COLO668 (cell line): ENCODE results near the gene MPRIP.
A peak's percentile ranks its signal among the peaks of the same experiment; 100 is the strongest.

ENCODE experiments used
- DNase-seq: peaks from one replicate; lab custom pipeline; 2025; ENCODE audit not compliant: unreplicated experiment; lab: John Stamatoyannopoulos, UW

The MPRIP gene

DNA sequence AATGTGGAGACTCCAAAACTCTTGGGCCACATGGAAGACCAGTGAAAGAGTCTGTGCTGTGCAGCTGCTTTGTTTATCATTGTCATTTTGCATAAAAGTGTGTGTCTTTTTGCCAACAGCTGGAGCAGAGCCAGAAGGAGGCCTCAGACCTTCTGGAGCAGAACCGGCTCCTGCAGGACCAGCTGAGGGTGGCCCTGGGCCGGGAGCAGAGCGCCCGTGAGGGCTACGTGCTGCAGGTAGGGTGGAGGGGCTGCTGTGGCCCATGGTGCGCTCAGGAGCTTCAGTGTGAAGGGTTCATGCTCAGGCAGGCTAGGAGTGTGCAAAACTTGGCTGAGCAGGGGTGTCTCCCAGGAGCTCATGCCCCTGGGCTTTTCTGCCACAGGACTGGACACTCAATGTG lies 118.9 kb downstream of the MPRIP start:
- DNase-seq: no peak

DNA sequence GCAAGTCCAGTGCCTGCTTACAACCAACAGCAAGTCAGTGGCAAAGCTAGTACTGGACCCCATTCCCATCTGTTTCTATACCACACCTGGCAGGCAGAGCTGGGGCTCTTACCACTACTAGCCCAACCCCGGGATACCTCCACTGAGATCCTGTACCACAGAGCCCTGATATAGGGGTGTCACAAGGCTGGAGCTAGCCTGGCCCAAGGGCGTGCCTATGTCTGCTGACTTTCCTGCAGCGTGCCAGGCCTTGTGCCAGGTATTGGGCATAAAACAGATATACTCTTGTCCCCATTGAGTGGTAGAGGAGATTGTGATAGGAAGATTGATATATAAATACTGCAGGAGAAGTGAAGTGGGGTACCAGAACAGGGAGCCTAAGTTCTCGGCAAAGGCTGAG lies 119.5 kb downstream of the MPRIP start:
- no peak for DNase-seq

GRCh38 chr17:17164156-17164555 lies 121.9 kb downstream of the MPRIP start:
- no peak for DNase-seq

GRCh38 chr17:17164676-17165075 lies 122.4 kb downstream of the MPRIP start:
- no peak for DNase-seq

DNA sequence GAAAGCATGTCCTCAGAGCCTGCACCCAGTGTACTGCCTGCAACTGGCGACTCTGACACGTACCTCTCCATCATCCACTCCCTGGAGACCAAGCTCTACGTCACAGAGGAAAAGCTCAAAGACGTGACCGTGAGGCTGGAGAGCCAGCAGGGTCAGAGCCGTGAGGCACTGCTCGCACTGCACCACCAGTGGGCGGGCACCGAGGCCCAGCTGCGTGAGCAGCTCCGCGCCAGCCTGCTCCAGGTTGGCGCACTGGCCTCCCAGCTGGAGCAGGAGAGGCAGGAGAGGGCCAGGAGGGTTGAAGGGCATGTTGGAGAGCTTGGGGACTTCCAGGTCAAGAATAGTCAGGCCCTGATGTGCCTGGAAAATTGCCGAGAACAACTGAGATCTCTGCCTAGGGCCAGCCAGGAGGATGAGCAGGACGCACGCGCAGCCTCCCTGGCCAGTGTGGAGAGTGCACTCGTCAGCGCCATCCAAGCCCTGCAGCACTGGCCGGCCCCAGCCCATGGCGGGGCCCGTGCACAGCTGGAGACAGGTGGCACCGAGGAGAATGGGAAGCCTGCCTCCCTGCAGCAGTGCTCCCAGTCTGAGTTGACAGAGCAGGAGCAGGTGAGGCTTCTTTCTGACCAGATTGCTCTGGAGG lies 123.5 kb downstream of the MPRIP start:
- no peak for DNase-seq

DNA sequence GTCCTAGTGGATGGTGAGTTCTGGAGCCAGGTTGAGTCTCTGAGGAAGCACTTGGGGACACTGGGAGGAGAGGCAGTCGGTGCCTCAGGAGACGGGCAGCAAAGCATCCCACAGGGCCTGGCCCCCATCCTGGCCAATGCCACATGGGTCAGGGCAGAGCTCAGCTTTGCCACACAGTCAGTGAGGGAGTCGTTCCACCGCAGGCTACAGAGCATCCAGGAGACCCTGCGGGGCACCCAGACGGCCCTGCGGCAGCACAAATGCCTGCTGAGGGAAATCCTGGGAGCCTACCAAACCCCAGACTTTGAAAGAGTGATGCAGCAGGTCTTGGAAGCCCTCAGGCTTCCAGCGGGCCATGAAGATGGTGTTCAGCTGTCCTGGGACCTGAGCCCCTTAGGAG lies 124.2 kb downstream of the MPRIP start:
- no peak for DNase-seq

- DNase-seq: no peak
Measured at GRCh38 chr17:17167356-17167755, 125.1 kb downstream of the MPRIP start.

GRCh38 chr17:17167986-17168385 lies 125.7 kb downstream of the MPRIP start:
- no peak for DNase-seq

- no peak for DNase-seq
Measured at GRCh38 chr17:17168401-17168800, 126.1 kb downstream of the MPRIP start.

GRCh38 chr17:17169396-17169795 lies 127.1 kb downstream of the MPRIP start:
- no peak for DNase-seq

DNA sequence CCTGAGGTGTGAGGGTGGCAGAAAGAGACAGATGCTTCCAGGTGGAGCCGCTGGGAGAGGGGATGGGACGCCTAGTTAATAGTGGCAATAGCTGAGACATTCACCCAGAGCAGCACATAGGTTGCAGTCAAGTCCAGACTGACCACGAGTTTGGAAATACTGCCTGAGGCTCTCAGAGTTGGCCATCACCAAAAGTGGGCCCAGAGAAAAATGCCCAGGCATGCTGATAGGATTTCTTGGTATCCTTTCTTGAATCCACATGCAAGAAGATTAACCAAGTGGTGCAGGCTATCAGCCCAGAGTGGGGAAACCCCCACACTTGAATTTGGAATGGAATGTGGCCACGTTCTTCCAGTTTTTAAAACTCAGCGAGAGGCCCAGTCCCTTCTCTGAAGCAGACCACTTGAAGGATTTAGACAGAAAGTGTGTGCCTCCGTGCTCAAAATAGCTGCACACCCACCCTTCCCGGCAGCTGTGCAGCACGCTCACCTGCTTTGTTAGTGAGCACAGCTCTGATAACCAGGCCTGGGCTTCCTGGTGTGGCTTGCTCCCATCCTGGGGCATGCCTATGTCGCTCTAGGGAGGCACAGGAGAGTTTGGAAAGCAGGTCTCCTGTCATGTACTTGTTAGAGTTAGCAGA lies 128.2 kb downstream of the MPRIP start:
- no peak for DNase-seq

DNA sequence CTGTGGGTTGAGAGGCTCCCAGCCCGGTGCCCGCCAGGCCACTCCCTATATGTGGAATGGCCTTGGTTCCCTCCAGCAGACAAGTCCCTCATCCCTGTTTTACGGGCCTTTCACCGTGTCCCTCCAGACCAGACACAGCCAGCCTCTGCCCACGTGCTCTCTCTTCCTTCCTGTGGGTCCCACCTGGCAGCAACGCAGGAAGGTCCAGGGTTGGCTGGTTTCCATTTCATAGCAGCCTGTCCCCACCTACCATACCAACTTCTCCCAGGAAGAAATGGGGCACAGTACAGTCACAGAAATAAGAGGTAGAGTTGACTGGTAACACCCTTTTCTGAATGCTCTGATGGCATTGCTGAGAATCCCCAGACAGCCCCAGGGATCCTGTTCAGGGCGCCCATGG lies 128.9 kb downstream of the MPRIP start:
- no peak for DNase-seq

DNA sequence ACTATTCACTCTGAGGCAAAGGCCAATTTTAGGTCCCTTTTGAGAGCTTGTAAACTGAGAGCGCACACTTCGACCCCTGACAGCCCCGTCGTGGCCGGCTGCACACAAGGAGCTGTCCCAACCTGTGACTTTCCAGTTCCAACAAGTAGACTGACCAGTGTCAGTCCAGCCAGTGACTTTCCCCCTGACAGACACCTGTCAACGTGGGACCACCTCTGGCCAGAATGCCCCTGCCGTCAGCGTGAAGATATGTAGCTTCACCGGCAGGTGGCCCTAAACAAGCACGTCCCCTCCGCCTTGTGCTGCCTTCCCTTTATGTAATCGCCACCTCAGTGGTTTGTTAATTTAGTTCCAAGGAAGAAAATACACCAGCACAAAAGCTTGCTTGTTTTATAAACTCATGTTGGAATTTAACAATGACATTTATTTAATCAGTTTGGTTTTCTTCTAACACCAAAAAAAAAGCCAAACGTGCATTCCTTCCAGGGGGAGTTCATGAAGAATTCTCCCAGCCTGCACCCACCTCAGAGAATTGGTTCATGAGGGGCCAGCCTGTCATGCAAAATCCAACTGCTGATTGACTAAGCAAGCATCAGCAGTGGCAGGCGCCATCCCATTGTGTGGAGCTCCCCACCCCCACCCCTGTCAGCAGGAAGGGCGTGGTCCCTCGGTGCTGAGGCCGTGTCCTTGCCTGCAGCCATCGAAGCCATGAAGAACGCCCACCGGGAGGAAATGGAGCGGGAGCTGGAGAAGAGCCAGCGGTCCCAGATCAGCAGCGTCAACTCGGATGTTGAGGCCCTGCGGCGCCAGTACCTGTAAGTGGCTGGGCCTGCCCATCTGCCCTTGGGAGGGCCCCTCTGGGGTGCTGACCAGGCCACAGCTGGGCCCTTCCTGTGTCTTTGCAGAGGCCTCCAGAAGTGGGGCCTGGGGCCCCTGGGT lies 130.0 kb downstream of the MPRIP start:
- DNase-seq: peak; percentile 3

GRCh38 chr17:17172990-17173389 lies 130.7 kb downstream of the MPRIP start:
- DNase-seq: no peak

DNA sequence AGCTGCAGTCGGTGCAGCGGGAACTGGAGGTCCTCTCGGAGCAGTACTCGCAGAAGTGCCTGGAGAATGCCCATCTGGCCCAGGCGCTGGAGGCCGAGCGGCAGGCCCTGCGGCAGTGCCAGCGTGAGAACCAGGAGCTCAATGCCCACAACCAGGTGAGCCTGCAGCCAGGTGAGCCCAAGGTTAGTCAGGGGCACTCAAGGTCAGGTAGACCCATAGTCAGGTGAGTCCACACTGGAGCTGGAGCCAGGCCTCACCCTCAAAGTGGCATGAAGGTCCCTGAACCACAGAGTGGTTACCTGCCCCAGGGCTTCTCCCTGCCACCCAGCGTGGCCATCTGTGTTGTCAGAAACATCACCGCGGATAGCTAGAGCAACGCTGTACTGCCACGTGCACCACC lies 131.7 kb downstream of the MPRIP start:
- DNase-seq: no peak

- no peak for DNase-seq
Measured at GRCh38 chr17:17175340-17175739, 133.1 kb downstream of the MPRIP start.

GRCh38 chr17:17175917-17176316 lies 133.7 kb downstream of the MPRIP start:
- no peak for DNase-seq

DNA sequence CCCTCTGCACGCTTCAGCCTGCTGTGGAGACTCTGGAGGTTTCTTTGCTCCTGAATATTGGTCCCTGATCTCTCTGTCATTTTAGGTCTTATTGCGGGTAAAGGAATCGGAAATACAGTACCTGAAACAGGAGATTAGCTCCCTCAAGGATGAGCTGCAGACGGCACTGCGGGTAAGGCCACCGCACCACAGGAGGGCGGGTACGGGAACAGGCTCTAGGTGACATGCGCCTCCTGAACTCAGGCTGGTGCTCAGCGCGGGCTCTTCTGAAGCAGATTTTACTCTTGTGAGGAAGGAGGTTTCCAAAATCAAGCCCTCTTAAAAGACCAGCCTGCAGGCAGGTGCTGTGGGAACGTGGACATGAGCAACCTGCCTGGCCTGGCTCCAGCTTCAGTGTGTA lies 134.1 kb downstream of the MPRIP start:
- DNase-seq: no peak

- DNase-seq: no peak
Measured at GRCh38 chr17:17177176-17177575, 134.9 kb downstream of the MPRIP start.

DNA sequence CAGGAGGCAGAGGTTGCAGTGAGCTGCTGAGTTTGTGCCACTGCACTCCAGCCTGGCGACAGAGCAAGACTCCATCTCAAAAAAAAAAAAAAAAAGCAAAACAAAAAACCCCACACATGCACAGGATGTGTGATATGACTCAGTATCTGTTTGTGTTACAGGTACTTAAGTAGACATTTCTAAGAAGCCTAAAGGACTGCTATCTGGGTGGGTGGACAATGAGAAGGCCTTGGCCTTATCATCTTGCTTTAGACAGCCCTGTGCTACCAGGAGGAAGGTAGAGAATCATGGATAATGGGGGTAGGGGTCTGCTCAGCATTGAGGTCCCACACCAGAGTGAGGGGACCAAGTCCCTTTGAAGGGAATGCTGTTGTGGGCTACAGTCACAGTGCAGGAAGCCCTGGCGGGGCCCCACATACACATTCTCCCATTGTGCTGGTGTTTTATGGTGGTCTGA lies 137.1 kb downstream of the MPRIP start:
- no peak for DNase-seq

GRCh38 chr17:17180141-17180603 lies 137.9 kb downstream of the MPRIP start:
- DNase-seq: no peak
